ENCODE measurements around the gene MARCHF10.

MARCHF10 gene

DNA sequence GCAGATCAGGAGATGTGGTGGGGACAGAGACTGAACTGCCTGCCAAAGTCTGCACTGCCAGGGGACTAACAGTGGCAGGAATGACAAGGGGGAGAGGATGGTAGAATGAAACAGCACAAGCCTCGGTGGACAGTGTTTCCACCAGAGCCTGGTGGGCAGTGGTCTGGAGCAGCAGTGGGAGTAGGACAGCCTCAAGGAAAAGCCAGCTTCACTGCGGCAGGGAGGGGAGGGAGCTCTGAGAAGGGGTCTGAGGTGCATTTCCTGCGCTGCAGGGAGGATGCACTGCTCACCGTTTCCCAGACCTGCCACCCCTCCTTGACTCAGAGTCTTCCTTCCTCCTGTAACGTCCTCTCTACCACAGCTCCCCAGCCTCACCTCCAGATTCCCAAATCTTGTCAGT, 33.8 kb downstream of the MARCHF10 start:
- TF ChIP-seq ZNF274 (IDR thresholded peaks at IDR 0.05; ENCODE audit: low read depth, low read length) (no peak), YY1 (IDR thresholded peaks at IDR 0.05; ENCODE audit: insufficient read depth, insufficient read length) (no peak), SUZ12 (IDR thresholded peaks at IDR 0.05; ENCODE audit: extremely low read depth, insufficient read depth, insufficient read length) (no peak)
- no peak overlapping the region for H3K4me3 ChIP-seq (ENCODE audit: insufficient read length, low read depth)
- H3K9ac ChIP-seq (ENCODE audit: insufficient read length, low read depth), result no peak overlapping the region
- H3K4me1 ChIP-seq (ENCODE audit: insufficient read depth, insufficient read length), result no peaks in the 10 kb centered on the region
- no peak for DNase-seq (ENCODE audit: low read depth, low spot score)
- no peaks in the 10 kb centered on the region for H3K36me3 ChIP-seq (ENCODE audit: insufficient read depth, insufficient read length, low read length)
- H3K9me3 ChIP-seq (ENCODE audit: insufficient read depth, low read length), result peaks cover 9% of the 10 kb centered on the region; the same call in 1 of the 2 replicates
- no peaks in the 10 kb centered on the region for H3K27me3 ChIP-seq (ENCODE audit: insufficient read depth, insufficient read length)

DNA sequence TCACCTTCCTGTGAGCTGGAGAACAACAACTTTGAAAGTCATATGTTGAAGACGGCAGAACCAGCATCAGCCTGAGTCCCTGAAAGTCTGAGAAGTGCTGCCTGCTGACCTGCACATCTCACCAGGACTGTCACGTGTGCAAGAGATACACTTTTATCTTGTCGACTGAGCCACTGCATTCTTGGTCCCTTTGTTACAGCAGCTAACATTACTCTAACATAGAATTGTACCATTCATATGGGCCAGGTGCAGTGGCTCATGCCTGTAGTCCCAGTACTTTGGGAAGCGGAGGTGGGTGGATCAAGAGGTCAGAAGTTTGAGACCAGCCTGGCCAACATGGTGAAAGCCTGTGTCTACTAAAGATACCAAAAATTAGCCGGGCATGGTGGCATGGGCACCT, 40.1 kb downstream of the MARCHF10 start:
- TF ChIP-seq YY1 (IDR thresholded peaks at IDR 0.05; ENCODE audit: insufficient read depth, insufficient read length) (no peak), SUZ12 (IDR thresholded peaks at IDR 0.05; ENCODE audit: extremely low read depth, insufficient read depth, insufficient read length) (no peak), ZNF274 (IDR thresholded peaks at IDR 0.05; ENCODE audit: low read depth, low read length) (no peak)
- Histone ChIP-seq H3K9ac (ENCODE audit: insufficient read length, low read depth) (no peak overlapping the region), H3K4me1 (ENCODE audit: insufficient read depth, insufficient read length) (no peaks in the 10 kb centered on the region), H3K36me3 (ENCODE audit: insufficient read depth, insufficient read length, low read length) (no peaks in the 10 kb centered on the region), H3K4me3 (ENCODE audit: insufficient read length, low read depth) (no peak overlapping the region), H3K27me3 (ENCODE audit: insufficient read depth, insufficient read length) (peaks cover 5% of the 10 kb centered on the region), H3K9me3 (ENCODE audit: insufficient read depth, low read length) (peaks cover 9% of the 10 kb centered on the region; the same call in 1 of the 2 replicates)
- no peak for DNase-seq (ENCODE audit: low read depth, low spot score)

- TF ChIP-seq ZNF274 (IDR thresholded peaks at IDR 0.05; ENCODE audit: low read depth, low read length), result no peak
- no peak for TF ChIP-seq YY1 (IDR thresholded peaks at IDR 0.05; ENCODE audit: insufficient read depth, insufficient read length)
- TF ChIP-seq SUZ12 (IDR thresholded peaks at IDR 0.05; ENCODE audit: extremely low read depth, insufficient read depth, insufficient read length), result no peak
- H3K9me3 ChIP-seq (ENCODE audit: insufficient read depth, low read length), result no peaks in the 10 kb centered on the region
- H3K9ac ChIP-seq (ENCODE audit: insufficient read length, low read depth), result no peak overlapping the region
- no peak overlapping the region for H3K4me3 ChIP-seq (ENCODE audit: insufficient read length, low read depth)
- H3K36me3 ChIP-seq (ENCODE audit: insufficient read depth, insufficient read length, low read length), result no peaks in the 10 kb centered on the region
- H3K27me3 ChIP-seq (ENCODE audit: insufficient read depth, insufficient read length), result peaks cover 5% of the 10 kb centered on the region
- DNase-seq (ENCODE audit: low read depth, low spot score), result no peak
- H3K4me1 ChIP-seq (ENCODE audit: insufficient read depth, insufficient read length), result no peaks in the 10 kb centered on the region
These were observed 42.8 kb downstream of the MARCHF10 start for GRCh38 chr17:62765351-62765750.

DNA sequence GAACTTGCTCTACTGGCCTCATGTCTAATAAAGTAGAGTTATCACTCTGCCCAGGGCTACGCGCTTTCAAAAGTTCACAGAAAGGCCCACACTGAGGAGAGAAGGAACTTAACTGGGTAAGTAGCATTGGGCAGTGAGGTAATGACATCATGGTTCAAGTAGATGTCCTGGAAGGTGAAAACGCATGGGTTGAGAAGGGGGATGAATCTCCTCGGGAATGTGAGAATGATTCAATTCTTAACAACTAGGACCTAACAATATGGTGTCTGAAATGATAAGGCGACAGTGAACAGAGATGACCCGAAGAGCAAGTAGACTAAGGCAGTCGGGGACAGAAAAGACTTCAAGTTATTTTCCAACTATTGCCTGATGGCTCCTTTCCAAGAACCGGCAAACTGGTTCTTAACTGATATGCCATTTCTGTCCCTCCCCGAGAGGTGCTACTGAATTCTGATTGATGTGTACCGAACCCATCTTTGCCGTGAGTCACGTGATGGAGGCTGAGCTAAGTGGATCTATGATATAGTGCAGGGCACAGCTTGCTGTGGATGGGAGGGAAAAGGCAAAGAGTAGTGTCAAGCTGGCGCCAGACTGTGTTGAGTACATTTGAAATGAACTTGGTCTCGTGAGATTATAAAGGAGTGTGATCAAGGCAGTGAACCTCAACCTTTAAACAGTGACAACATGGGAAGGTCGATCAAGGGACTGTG, 44.1 kb downstream of the MARCHF10 start:
- no peaks in the 10 kb centered on the region for H3K4me1 ChIP-seq (ENCODE audit: insufficient read depth, insufficient read length)
- H3K36me3 ChIP-seq (ENCODE audit: insufficient read depth, insufficient read length, low read length), result no peaks in the 10 kb centered on the region
- H3K9me3 ChIP-seq (ENCODE audit: insufficient read depth, low read length), result no peaks in the 10 kb centered on the region
- no peak for DNase-seq (ENCODE audit: low read depth, low spot score)
- TF ChIP-seq ZNF274 (IDR thresholded peaks at IDR 0.05; ENCODE audit: low read depth, low read length), result no peak
- TF ChIP-seq YY1 (IDR thresholded peaks at IDR 0.05; ENCODE audit: insufficient read depth, insufficient read length), result no peak
- no peak for TF ChIP-seq SUZ12 (IDR thresholded peaks at IDR 0.05; ENCODE audit: extremely low read depth, insufficient read depth, insufficient read length)
- H3K4me3 ChIP-seq (ENCODE audit: insufficient read length, low read depth), result no peak overlapping the region
- no peak overlapping the region for H3K9ac ChIP-seq (ENCODE audit: insufficient read length, low read depth)
- H3K27me3 ChIP-seq (ENCODE audit: insufficient read depth, insufficient read length), result peaks cover 5% of the 10 kb centered on the region

DNA sequence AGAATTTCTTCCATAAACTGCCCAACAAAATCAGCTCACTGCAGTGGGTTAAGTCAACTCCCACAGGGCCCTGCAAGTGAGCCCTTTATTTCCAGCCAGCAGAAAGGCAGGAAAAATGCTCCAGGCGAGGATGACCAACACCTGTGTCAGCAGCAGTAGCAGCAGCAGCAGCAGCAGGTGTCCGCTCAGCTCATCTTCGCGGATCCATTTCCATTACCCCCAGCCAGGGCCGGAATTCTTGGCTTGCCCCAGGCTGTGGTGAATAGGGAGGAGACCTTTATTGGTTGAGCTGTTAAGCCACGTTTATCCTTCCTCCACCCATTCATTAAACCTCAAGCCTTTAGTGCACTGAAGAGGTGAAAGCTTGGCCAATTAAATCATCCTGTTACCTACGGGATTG, 46.2 kb downstream of the MARCHF10 start:
- H3K9me3 ChIP-seq (ENCODE audit: insufficient read depth, low read length), result no peaks in the 10 kb centered on the region
- no peak for TF ChIP-seq YY1 (IDR thresholded peaks at IDR 0.05; ENCODE audit: insufficient read depth, insufficient read length)
- no peak for TF ChIP-seq SUZ12 (IDR thresholded peaks at IDR 0.05; ENCODE audit: extremely low read depth, insufficient read depth, insufficient read length)
- TF ChIP-seq ZNF274 (IDR thresholded peaks at IDR 0.05; ENCODE audit: low read depth, low read length), result no peak
- H3K36me3 ChIP-seq (ENCODE audit: insufficient read depth, insufficient read length, low read length), result no peaks in the 10 kb centered on the region
- DNase-seq (ENCODE audit: low read depth, low spot score), result peak; percentile 84
- H3K27me3 ChIP-seq (ENCODE audit: insufficient read depth, insufficient read length), result peaks cover 5% of the 10 kb centered on the region
- no peak overlapping the region for H3K4me3 ChIP-seq (ENCODE audit: insufficient read length, low read depth)
- no peaks in the 10 kb centered on the region for H3K4me1 ChIP-seq (ENCODE audit: insufficient read depth, insufficient read length)
- no peak overlapping the region for H3K9ac ChIP-seq (ENCODE audit: insufficient read length, low read depth)

DNA sequence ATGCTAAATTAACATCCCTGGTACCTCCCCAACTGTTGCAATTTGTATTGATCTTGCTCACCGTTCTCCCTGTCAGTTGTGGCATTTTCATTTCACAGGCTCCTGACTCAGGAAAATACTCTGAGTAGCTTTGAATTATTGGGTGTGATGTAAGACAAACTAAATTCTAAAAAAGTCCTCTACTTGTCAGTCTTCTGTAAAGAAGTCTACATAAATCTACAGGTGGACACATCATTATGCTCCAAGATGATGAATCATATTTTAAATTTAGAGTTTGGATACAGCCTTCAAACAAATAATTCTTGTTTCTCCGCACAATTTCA, 47.2 kb downstream of the MARCHF10 start:
- Histone ChIP-seq H3K36me3 (ENCODE audit: insufficient read depth, insufficient read length, low read length) (no peaks in the 10 kb centered on the region), H3K9me3 (ENCODE audit: insufficient read depth, low read length) (no peaks in the 10 kb centered on the region), H3K9ac (ENCODE audit: insufficient read length, low read depth) (no peak overlapping the region), H3K4me3 (ENCODE audit: insufficient read length, low read depth) (no peak overlapping the region), H3K27me3 (ENCODE audit: insufficient read depth, insufficient read length) (peaks cover 5% of the 10 kb centered on the region), H3K4me1 (ENCODE audit: insufficient read depth, insufficient read length) (no peaks in the 10 kb centered on the region)
- TF ChIP-seq ZNF274 (IDR thresholded peaks at IDR 0.05; ENCODE audit: low read depth, low read length), result no peak
- no peak for TF ChIP-seq SUZ12 (IDR thresholded peaks at IDR 0.05; ENCODE audit: extremely low read depth, insufficient read depth, insufficient read length)
- no peak for TF ChIP-seq YY1 (IDR thresholded peaks at IDR 0.05; ENCODE audit: insufficient read depth, insufficient read length)
- no peak for DNase-seq (ENCODE audit: low read depth, low spot score)

GRCh38 chr17:62760059-62760944, 47.8 kb downstream of the MARCHF10 start:
- no peak overlapping the region for H3K4me3 ChIP-seq (ENCODE audit: insufficient read length, low read depth)
- peaks cover 5% of the 10 kb centered on the region for H3K27me3 ChIP-seq (ENCODE audit: insufficient read depth, insufficient read length)
- H3K36me3 ChIP-seq (ENCODE audit: insufficient read depth, insufficient read length, low read length), result no peaks in the 10 kb centered on the region
- no peaks in the 10 kb centered on the region for H3K9me3 ChIP-seq (ENCODE audit: insufficient read depth, low read length)
- DNase-seq (ENCODE audit: low read depth, low spot score), result no peak
- H3K4me1 ChIP-seq (ENCODE audit: insufficient read depth, insufficient read length), result no peaks in the 10 kb centered on the region
- H3K9ac ChIP-seq (ENCODE audit: insufficient read length, low read depth), result no peak overlapping the region
- TF ChIP-seq YY1 (IDR thresholded peaks at IDR 0.05; ENCODE audit: insufficient read depth, insufficient read length) (no peak), SUZ12 (IDR thresholded peaks at IDR 0.05; ENCODE audit: extremely low read depth, insufficient read depth, insufficient read length) (no peak), ZNF274 (IDR thresholded peaks at IDR 0.05; ENCODE audit: low read depth, low read length) (no peak)

Measured in NT2/D1 (cell line).